Endothelial cell of umbilical vein (primary cell): ENCODE measurements around the gene CSRP1.

ENCODE experiments used
- CTCF ChIP-seq, 2 donors: IDR thresholded peaks; 1 replicate in 1 of 2; 2 replicates in 1 of 2; pipeline ENCODE4 v1.5.1; 2011; ENCODE audit warnings: low read length in 2 of 2, mild to moderate bottlenecking in 2 of 2, moderate library complexity in 2 of 2, control low read depth in 1 of 2, inconsistent platforms in 1 of 2, low read depth in 1 of 2; ENCODE audit not compliant: insufficient read depth in 1 of 2; ENCODE audit errors: extremely low read depth in 1 of 2
- EZH2 ChIP-seq: IDR thresholded peaks from 2 replicates; pipeline ENCODE4 v1.6.1; 2012; ENCODE audit warnings: borderline replicate concordance, low read depth, mild to moderate bottlenecking, moderate library complexity, low read length, inconsistent platforms; ENCODE audit not compliant: severe bottlenecking
- FOS ChIP-seq: IDR thresholded peaks from 2 replicates; pipeline ENCODE4 v1.6.1; 2011; ENCODE audit warnings: mild to moderate bottlenecking, low read length, moderate library complexity, borderline replicate concordance; ENCODE audit not compliant: insufficient read depth
- GATA2 ChIP-seq: IDR thresholded peaks from 2 replicates; pipeline ENCODE4 v1.7.0; 2011; ENCODE audit warnings: low read depth, mild to moderate bottlenecking, moderate library complexity, mixed read lengths, low read length; ENCODE audit not compliant: insufficient read length, insufficient read depth
- JUN ChIP-seq: IDR thresholded peaks from 2 replicates; pipeline ENCODE4 v1.6.1; 2011; ENCODE audit warnings: borderline replicate concordance, low read depth; ENCODE audit not compliant: insufficient read length, insufficient read depth
- MAX ChIP-seq: IDR thresholded peaks from 2 replicates; pipeline ENCODE4 v1.6.1; 2011; ENCODE audit not compliant: insufficient read depth, insufficient read length
- POLR2A ChIP-seq: IDR thresholded peaks from 2 replicates; pipeline ENCODE4 v1.6.1; 2012; ENCODE audit warnings: low read depth, mild to moderate bottlenecking, control low read depth, low read length
- POLR2AphosphoS5 ChIP-seq: IDR thresholded peaks from 2 replicates; pipeline ENCODE4 v1.6.1; 2012; ENCODE audit warnings: low read depth, mild to moderate bottlenecking, control low read depth, low read length, moderate library complexity; ENCODE audit not compliant: insufficient read depth

GRCh38 chr1:201504799-201505502 lies 2.0 kb downstream of the CSRP1 start:
- TF ChIP-seq JUN = no peak
- no peak for TF ChIP-seq CTCF (IDR thresholded peaks at IDR 0.05; ENCODE audit: extremely low read depth in 1 of 2, insufficient read depth in 1 of 2, low read depth in 1 of 2, low read length in 2 of 2)
- TF ChIP-seq POLR2A = no peak
- no peak for TF ChIP-seq POLR2AphosphoS5
- TF ChIP-seq MAX = no peak
- no peak for TF ChIP-seq EZH2
- TF ChIP-seq FOS = no peak
- no peak for TF ChIP-seq GATA2
